Liver (tissue), 3 donors: ENCODE data around the gene ZFC3H1.

Source experiments
- EGR1 ChIP-seq, 2 donors: IDR thresholded peaks; 2 replicates each; pipeline ENCODE4 v1.6.1; 2016 to 2018; ENCODE audit warnings: antibody characterized with exemption in 2 of 2, low read depth in 2 of 2
- FOXA1 ChIP-seq: IDR thresholded peaks from 2 replicates; pipeline ENCODE4 v1.6.1; 2016; ENCODE audit warnings: antibody characterized with exemption
- HNF4G ChIP-seq: IDR thresholded peaks from 2 replicates; pipeline ENCODE4 v1.6.1; 2016; ENCODE audit warnings: antibody characterized with exemption
- NR2F2 ChIP-seq: IDR thresholded peaks from 2 replicates; pipeline ENCODE4 v1.6.1; 2016; ENCODE audit warnings: antibody characterized with exemption
- RAD21 ChIP-seq, 2 donors: IDR thresholded peaks; 2 replicates each; pipeline ENCODE4 v1.6.1; 2016; ENCODE audit warnings: antibody characterized with exemption in 2 of 2, mild to moderate bottlenecking in 2 of 2
- RXRA ChIP-seq, 2 donors: IDR thresholded peaks; 2 replicates each; pipeline ENCODE4 v1.6.1; 2017 to 2018; ENCODE audit warnings: antibody characterized with exemption in 2 of 2, mild to moderate bottlenecking in 1 of 2
- TAF1 ChIP-seq: conservative IDR thresholded peaks from 2 replicates; pipeline ENCODE4 v1.6.1; 2016; ENCODE audit warnings: antibody characterized with exemption, mild to moderate bottlenecking
- YY1 ChIP-seq: IDR thresholded peaks from 2 replicates; pipeline ENCODE4 v1.6.1; 2016; ENCODE audit warnings: antibody characterized with exemption, mild to moderate bottlenecking
- TF ChIP-seq, protein P1 (sequence below): fragments of 150-350 bp; IDR thresholded peaks from 2 replicates; pipeline ENCODE4 v1.5.1; 2017; ENCODE audit warnings: improper control_type of control experiment, low read depth, low read length; ENCODE audit not compliant: missing input control
- TF ChIP-seq, protein P2 (sequence below): IDR thresholded peaks from 2 replicates; pipeline ENCODE4 v1.6.1; 2016; ENCODE audit warnings: antibody characterized with exemption, mild to moderate bottlenecking
- TF ChIP-seq, protein P3 (sequence below): IDR thresholded peaks from 2 replicates; pipeline ENCODE4 v1.6.1; 2016; ENCODE audit warnings: antibody characterized with exemption
- TF ChIP-seq, protein P4 (sequence below): IDR thresholded peaks from 2 replicates; pipeline ENCODE4 v1.6.1; 2016; ENCODE audit warnings: antibody characterized with exemption
- TF ChIP-seq, protein P5 (sequence below): IDR thresholded peaks from 2 replicates; pipeline ENCODE4 v1.6.1; 2016; ENCODE audit warnings: antibody characterized with exemption
- donor health status: healthy.
- donor health status: healthy.

DNA sequence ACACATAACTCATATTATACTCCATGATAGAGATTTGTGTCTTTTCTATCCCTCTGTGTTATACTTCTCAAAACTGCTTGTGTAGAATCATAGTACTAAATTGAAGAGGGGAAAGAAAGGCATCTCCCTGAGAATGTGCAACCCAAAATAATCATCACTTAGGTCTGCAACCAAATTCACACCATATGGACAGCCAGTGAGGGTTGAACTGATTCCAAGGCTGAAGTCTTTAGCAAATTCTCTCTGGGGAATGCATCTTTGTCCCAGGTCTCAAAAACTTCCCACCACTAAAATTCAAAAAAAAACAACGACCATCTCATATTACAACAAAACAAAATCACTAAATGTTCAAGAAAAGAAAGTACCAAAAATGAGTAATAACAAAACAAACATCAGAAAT, 11.0 kb downstream of the ZFC3H1 start:
- TF ChIP-seq, protein P1, sequence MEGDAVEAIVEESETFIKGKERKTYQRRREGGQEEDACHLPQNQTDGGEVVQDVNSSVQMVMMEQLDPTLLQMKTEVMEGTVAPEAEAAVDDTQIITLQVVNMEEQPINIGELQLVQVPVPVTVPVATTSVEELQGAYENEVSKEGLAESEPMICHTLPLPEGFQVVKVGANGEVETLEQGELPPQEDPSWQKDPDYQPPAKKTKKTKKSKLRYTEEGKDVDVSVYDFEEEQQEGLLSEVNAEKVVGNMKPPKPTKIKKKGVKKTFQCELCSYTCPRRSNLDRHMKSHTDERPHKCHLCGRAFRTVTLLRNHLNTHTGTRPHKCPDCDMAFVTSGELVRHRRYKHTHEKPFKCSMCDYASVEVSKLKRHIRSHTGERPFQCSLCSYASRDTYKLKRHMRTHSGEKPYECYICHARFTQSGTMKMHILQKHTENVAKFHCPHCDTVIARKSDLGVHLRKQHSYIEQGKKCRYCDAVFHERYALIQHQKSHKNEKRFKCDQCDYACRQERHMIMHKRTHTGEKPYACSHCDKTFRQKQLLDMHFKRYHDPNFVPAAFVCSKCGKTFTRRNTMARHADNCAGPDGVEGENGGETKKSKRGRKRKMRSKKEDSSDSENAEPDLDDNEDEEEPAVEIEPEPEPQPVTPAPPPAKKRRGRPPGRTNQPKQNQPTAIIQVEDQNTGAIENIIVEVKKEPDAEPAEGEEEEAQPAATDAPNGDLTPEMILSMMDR = no peak
- TF ChIP-seq, protein P2, sequence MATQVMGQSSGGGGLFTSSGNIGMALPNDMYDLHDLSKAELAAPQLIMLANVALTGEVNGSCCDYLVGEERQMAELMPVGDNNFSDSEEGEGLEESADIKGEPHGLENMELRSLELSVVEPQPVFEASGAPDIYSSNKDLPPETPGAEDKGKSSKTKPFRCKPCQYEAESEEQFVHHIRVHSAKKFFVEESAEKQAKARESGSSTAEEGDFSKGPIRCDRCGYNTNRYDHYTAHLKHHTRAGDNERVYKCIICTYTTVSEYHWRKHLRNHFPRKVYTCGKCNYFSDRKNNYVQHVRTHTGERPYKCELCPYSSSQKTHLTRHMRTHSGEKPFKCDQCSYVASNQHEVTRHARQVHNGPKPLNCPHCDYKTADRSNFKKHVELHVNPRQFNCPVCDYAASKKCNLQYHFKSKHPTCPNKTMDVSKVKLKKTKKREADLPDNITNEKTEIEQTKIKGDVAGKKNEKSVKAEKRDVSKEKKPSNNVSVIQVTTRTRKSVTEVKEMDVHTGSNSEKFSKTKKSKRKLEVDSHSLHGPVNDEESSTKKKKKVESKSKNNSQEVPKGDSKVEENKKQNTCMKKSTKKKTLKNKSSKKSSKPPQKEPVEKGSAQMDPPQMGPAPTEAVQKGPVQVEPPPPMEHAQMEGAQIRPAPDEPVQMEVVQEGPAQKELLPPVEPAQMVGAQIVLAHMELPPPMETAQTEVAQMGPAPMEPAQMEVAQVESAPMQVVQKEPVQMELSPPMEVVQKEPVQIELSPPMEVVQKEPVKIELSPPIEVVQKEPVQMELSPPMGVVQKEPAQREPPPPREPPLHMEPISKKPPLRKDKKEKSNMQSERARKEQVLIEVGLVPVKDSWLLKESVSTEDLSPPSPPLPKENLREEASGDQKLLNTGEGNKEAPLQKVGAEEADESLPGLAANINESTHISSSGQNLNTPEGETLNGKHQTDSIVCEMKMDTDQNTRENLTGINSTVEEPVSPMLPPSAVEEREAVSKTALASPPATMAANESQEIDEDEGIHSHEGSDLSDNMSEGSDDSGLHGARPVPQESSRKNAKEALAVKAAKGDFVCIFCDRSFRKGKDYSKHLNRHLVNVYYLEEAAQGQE = no peak
- no peak for TF ChIP-seq HNF4G
- no peak for TF ChIP-seq RXRA (IDR thresholded peaks at IDR 0.05)
- TF ChIP-seq RAD21 (IDR thresholded peaks at IDR 0.05) = no peak
- TF ChIP-seq YY1 = no peak
- TF ChIP-seq, protein P3, sequence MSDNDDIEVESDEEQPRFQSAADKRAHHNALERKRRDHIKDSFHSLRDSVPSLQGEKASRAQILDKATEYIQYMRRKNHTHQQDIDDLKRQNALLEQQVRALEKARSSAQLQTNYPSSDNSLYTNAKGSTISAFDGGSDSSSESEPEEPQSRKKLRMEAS = no peak
- TF ChIP-seq EGR1 (IDR thresholded peaks at IDR 0.05; ENCODE audit: low read depth in 2 of 2) = no peak
- TF ChIP-seq, protein P4, sequence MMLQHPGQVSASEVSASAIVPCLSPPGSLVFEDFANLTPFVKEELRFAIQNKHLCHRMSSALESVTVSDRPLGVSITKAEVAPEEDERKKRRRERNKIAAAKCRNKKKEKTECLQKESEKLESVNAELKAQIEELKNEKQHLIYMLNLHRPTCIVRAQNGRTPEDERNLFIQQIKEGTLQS = no peak
- no peak for TF ChIP-seq FOXA1
- no peak for TF ChIP-seq TAF1
- TF ChIP-seq, protein P5, sequence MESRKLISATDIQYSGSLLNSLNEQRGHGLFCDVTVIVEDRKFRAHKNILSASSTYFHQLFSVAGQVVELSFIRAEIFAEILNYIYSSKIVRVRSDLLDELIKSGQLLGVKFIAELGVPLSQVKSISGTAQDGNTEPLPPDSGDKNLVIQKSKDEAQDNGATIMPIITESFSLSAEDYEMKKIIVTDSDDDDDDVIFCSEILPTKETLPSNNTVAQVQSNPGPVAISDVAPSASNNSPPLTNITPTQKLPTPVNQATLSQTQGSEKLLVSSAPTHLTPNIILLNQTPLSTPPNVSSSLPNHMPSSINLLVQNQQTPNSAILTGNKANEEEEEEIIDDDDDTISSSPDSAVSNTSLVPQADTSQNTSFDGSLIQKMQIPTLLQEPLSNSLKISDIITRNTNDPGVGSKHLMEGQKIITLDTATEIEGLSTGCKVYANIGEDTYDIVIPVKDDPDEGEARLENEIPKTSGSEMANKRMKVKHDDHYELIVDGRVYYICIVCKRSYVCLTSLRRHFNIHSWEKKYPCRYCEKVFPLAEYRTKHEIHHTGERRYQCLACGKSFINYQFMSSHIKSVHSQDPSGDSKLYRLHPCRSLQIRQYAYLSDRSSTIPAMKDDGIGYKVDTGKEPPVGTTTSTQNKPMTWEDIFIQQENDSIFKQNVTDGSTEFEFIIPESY = no peak
- no peak for TF ChIP-seq NR2F2
